Measurements from ENCODE around the gene SMC1A.

Gene SMC1A

DNA sequence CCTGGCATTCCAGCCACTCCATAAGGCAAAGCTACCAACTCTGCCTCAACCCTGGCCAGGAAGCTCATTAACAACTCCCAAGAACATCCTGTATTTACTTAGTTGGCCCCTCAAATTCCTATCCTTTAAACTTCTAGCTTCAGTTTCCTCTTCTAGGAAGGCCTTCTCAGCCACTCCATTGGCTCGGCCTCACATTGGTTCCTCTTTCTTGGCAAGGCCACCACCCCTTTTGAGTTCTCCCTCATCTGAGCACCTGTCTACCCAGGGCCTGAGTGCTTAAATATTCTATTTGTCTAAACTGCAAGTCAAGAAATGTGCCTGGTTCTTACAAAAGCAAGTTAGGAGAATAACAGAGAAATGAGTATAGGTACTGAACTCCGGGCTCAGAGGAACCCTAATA lies 10.0 kb downstream of the SMC1A start:
- no peaks in the 10 kb centered on the region for H3K9me3 ChIP-seq (ENCODE audit: control insufficient read depth, low read length)
- H3K36me3 ChIP-seq (ENCODE audit: control insufficient read depth, insufficient read depth, low read length): no peaks in the 10 kb centered on the region
- no peak overlapping the region for H3K9ac ChIP-seq (ENCODE audit: low read length)
- H3K4me3 ChIP-seq (ENCODE audit: low read length): no peak overlapping the region
- no peaks in the 10 kb centered on the region for H3K27me3 ChIP-seq (ENCODE audit: control insufficient read depth, insufficient read depth, low read length)
- H3K4me1 ChIP-seq (ENCODE audit: control insufficient read depth, insufficient read depth, low read length): no peaks in the 10 kb centered on the region

DNA sequence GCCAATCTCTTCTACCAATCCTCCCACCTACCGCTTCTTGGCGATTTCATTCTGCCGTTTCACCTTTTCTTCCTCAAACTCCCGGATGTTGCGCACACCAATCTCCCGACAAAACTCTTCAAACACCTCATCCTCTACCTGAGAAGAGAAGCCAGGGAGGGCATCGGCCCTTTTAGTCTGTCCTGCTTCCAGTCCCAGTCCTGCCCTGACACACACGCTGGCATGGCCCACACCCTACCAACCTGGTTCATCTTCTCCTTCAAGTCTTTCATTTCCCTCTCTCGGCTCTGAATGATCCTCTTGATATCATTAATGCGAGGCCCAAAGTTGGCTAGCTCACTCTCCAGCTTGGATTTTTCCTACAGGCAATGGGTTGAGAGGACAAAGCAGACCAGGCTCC lies 18.9 kb downstream of the SMC1A start:
- H3K4me1 ChIP-seq (ENCODE audit: control insufficient read depth, insufficient read depth, low read length): no peaks in the 10 kb centered on the region
- H3K36me3 ChIP-seq (ENCODE audit: control insufficient read depth, insufficient read depth, low read length): no peaks in the 10 kb centered on the region
- H3K9me3 ChIP-seq (ENCODE audit: control insufficient read depth, low read length): no peaks in the 10 kb centered on the region
- H3K9ac ChIP-seq (ENCODE audit: low read length): no peak overlapping the region
- H3K27me3 ChIP-seq (ENCODE audit: control insufficient read depth, insufficient read depth, low read length): no peaks in the 10 kb centered on the region
- H3K4me3 ChIP-seq (ENCODE audit: low read length): no peak overlapping the region

DNA sequence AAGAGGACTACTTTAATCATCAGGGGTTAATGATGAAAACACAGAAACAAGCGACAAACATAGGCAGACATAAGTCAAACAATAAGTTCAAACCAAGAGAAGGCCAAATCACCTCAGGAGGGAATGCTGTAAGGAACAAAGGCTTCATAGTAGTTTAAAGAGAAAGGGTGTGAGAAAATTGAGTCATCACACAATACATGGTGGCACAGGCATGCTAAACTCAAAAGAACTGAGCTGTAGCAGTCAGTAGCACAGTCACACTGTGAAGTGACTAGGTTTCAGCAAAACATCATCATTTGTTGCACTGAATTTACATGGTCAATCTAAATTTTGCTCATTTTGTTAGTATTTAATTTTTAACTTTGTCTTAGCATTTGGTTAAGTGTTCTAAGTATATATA lies 24.2 kb downstream of the SMC1A start:
- no peak overlapping the region for H3K9ac ChIP-seq (ENCODE audit: low read length)
- H3K9me3 ChIP-seq (ENCODE audit: control insufficient read depth, low read length): no peaks in the 10 kb centered on the region
- no peak overlapping the region for H3K4me3 ChIP-seq (ENCODE audit: low read length)
- no peaks in the 10 kb centered on the region for H3K4me1 ChIP-seq (ENCODE audit: control insufficient read depth, insufficient read depth, low read length)
- H3K27me3 ChIP-seq (ENCODE audit: control insufficient read depth, insufficient read depth, low read length): no peaks in the 10 kb centered on the region
- H3K36me3 ChIP-seq (ENCODE audit: control insufficient read depth, insufficient read depth, low read length): no peaks in the 10 kb centered on the region

DNA sequence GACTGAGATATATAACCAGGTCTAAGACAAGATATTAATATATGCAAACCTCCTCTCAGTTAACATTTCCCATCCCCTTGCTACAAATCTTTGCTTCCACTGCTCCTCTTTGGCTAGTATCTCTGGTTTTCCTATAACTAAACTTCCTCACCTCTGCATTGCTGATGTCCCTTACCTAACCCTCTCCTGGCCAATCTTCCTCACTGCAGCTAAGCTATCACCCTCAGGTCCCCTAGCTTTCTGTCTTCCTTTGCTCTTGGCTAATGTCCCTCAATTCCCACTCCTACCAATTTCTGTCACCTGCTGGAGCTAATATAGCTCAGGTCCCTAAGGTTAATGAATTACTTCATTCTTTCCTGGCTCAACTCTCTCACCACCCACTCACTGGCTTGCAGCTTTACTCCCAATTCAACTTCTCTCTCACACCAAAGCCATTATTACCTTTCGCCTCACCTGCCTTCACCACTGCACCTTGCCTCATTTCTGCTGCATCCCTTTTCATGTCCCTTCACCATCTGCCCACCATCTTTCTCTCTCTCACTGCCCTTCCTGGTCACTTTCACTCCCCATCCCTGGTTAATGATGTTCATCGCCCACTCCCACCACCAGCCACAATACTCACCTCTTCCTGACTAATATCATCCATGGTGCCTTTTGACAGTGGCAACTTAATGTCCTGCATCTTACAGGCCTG lies 26.7 kb downstream of the SMC1A start:
- no peaks in the 10 kb centered on the region for H3K36me3 ChIP-seq (ENCODE audit: control insufficient read depth, insufficient read depth, low read length)
- no peak overlapping the region for H3K4me3 ChIP-seq (ENCODE audit: low read length)
- no peaks in the 10 kb centered on the region for H3K27me3 ChIP-seq (ENCODE audit: control insufficient read depth, insufficient read depth, low read length)
- H3K9me3 ChIP-seq (ENCODE audit: control insufficient read depth, low read length): no peaks in the 10 kb centered on the region
- no peaks in the 10 kb centered on the region for H3K4me1 ChIP-seq (ENCODE audit: control insufficient read depth, insufficient read depth, low read length)
- H3K9ac ChIP-seq (ENCODE audit: low read length): no peak overlapping the region

DNA sequence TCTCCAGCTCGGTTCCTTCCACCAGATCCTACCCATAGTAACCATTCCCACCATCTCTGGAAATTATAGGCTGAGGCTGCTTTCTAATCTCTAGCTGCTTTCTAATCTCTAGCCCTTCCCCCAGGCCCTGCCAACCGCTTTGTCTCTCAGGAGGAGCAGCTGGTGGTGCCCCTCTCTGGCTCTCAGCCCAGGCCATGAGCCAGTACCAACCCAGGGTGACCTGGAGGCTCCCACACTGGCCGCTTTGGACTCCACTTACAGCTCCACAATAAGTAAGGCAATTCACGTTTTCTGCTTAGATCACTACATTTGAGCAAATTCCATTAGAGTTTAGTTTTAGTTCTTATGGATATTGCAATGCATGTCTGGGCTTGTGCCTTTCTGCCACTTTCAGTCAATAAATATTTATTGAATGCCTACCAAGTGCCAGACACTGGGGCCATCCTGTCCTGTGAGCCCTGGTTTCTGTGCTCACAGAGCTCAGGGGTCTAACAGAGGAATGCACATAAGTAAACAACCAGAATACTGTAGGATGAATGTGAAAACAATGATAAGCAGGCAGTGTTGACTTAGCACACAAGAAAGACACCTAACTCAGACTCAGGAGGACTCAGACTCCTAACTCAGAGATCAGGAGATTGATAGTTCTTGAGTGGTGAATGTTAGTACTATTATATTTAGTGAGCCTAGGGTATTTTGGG lies 38.9 kb downstream of the SMC1A start:
- Histone ChIP-seq H3K9ac (ENCODE audit: low read length) (no peak overlapping the region), H3K36me3 (ENCODE audit: control insufficient read depth, insufficient read depth, low read length) (no peaks in the 10 kb centered on the region)

DNA sequence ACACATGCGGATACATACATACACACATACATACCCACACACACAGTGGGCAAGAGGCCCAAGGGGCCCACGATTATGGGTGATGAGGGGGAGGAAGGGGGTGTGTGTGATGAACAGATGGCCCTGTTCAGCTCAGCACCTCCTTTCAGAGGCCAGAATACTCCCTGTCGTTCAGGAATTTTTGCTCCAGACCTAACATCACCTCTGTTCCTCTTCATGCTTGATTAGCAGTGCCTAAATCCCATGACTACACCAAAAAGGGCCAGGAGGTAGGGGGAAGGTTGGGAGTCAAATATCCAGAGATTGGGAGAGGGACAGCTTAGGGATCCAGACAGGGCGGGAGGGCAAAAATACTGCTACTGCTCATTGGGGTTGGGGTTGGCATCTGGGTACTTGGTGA lies 42.7 kb downstream of the SMC1A start:
- no peaks in the 10 kb centered on the region for H3K36me3 ChIP-seq (ENCODE audit: control insufficient read depth, insufficient read depth, low read length)
- no peak overlapping the region for H3K4me3 ChIP-seq (ENCODE audit: low read length)

More for the DNA sequence above, 38.9 kb downstream of the SMC1A start:
- no peaks in the 10 kb centered on the region for H3K27me3 ChIP-seq (ENCODE audit: control insufficient read depth, insufficient read depth, low read length)
- no peaks in the 10 kb centered on the region for H3K9me3 ChIP-seq (ENCODE audit: control insufficient read depth, low read length)
- H3K4me3 ChIP-seq (ENCODE audit: low read length): no peak overlapping the region
- H3K4me1 ChIP-seq (ENCODE audit: control insufficient read depth, insufficient read depth, low read length): no peaks in the 10 kb centered on the region

DNA sequence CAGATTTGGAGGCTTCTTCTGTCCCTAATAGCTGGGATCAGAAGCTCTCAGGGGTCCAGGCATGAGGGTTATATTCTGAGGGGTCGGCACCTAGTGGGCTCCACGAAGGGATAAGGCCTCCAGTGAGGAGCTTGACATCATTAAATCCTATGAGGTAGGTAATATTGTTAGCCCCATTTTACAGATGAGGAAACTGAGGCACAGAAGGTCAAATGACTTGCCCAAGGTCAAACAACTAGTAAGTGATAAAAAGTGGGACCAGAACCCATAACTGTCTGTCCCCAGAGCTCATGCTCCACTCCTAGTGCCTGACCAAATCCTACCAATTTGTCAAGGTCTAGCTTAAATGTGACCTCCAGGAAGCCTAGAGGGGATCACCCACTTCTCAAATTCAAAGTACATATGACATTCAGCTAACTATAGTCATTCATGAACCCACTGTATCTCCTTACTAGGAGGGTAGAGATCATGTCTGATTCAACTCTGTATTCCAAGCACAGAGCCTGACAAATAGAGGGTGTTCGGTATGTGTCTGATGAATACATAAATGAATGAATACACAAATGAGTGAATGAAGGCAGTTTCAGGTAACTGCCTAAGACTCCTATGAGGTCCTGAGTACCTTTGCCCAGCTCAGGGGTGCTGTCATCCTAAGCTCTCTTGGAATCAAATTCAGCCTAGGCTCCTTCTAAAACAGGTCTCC lies 43.3 kb downstream of the SMC1A start:
- no peak overlapping the region for H3K4me3 ChIP-seq (ENCODE audit: low read length)
- H3K9ac ChIP-seq (ENCODE audit: low read length): no peak overlapping the region
- H3K4me1 ChIP-seq (ENCODE audit: control insufficient read depth, insufficient read depth, low read length): no peaks in the 10 kb centered on the region
- H3K9me3 ChIP-seq (ENCODE audit: control insufficient read depth, low read length): no peaks in the 10 kb centered on the region
- H3K27me3 ChIP-seq (ENCODE audit: control insufficient read depth, insufficient read depth, low read length): no peaks in the 10 kb centered on the region
- no peaks in the 10 kb centered on the region for H3K36me3 ChIP-seq (ENCODE audit: control insufficient read depth, insufficient read depth, low read length)

More for the DNA sequence above, 42.7 kb downstream of the SMC1A start:
- H3K9me3 ChIP-seq (ENCODE audit: control insufficient read depth, low read length): no peaks in the 10 kb centered on the region
- no peaks in the 10 kb centered on the region for H3K4me1 ChIP-seq (ENCODE audit: control insufficient read depth, insufficient read depth, low read length)
- H3K9ac ChIP-seq (ENCODE audit: low read length): no peak overlapping the region
- H3K27me3 ChIP-seq (ENCODE audit: control insufficient read depth, insufficient read depth, low read length): no peaks in the 10 kb centered on the region

DNA sequence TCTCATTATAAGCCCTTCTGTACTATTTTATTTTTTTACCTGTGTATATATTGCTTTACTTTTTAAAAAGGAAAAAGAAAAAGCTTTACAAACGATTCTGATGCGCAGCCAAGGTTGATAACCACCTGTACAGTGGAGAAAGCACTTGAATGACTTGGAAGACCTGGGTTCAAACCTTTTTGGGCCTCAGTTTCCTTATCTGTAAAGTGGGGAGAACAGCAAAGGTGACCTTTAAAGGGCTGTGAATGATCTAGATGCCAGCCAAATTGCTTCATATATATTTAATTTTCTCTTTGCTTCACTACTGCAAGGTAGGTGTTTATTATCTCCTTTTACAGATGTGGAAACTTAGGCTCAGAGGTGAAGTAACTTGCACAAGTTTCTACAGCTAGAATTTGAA lies 45.0 kb downstream of the SMC1A start:
- Histone ChIP-seq H3K9ac (ENCODE audit: low read length) (no peak overlapping the region), H3K27me3 (ENCODE audit: control insufficient read depth, insufficient read depth, low read length) (no peaks in the 10 kb centered on the region), H3K9me3 (ENCODE audit: control insufficient read depth, low read length) (no peaks in the 10 kb centered on the region), H3K4me1 (ENCODE audit: control insufficient read depth, insufficient read depth, low read length) (no peaks in the 10 kb centered on the region), H3K4me3 (ENCODE audit: low read length) (no peak overlapping the region), H3K36me3 (ENCODE audit: control insufficient read depth, insufficient read depth, low read length) (no peaks in the 10 kb centered on the region)

DNA sequence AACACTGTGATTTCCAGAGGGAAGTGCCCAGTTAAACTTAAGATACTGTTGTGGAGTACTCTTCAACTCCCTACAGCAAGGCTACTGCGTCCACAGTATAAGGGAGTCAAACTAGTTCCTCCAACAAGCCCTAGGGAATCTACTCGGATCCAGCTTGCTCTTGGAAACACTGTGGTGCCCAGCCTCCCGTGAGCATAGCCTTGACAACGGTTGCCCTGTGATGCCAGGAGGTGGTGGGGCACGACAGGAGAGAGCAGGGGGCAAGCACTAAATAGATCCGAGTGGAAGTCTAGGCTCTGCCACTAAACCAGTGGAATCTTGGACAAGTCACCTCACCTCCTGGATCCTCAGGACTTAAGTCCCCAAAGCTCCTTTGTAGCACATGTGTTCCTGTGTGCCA lies 45.6 kb downstream of the SMC1A start:
- Histone ChIP-seq H3K36me3 (ENCODE audit: control insufficient read depth, insufficient read depth, low read length) (no peaks in the 10 kb centered on the region), H3K9ac (ENCODE audit: low read length) (no peak overlapping the region), H3K9me3 (ENCODE audit: control insufficient read depth, low read length) (no peaks in the 10 kb centered on the region), H3K4me3 (ENCODE audit: low read length) (no peak overlapping the region), H3K27me3 (ENCODE audit: control insufficient read depth, insufficient read depth, low read length) (no peaks in the 10 kb centered on the region), H3K4me1 (ENCODE audit: control insufficient read depth, insufficient read depth, low read length) (no peaks in the 10 kb centered on the region)

- H3K36me3 ChIP-seq (ENCODE audit: control insufficient read depth, insufficient read depth, low read length): no peaks in the 10 kb centered on the region
Measured at GRCh38 chrX:53374923-53375322, 47.5 kb downstream of the SMC1A start.

GRCh38 chrX:53374222-53374820 lies 48.1 kb downstream of the SMC1A start:
- Histone ChIP-seq H3K4me1 (ENCODE audit: control insufficient read depth, insufficient read depth, low read length) (no peaks in the 10 kb centered on the region), H3K4me3 (ENCODE audit: low read length) (no peak overlapping the region), H3K9ac (ENCODE audit: low read length) (no peak overlapping the region), H3K9me3 (ENCODE audit: control insufficient read depth, low read length) (no peaks in the 10 kb centered on the region), H3K36me3 (ENCODE audit: control insufficient read depth, insufficient read depth, low read length) (no peaks in the 10 kb centered on the region), H3K27me3 (ENCODE audit: control insufficient read depth, insufficient read depth, low read length) (no peaks in the 10 kb centered on the region)

More at GRCh38 chrX:53374923-53375322, 47.5 kb downstream of the SMC1A start:
- H3K27me3 ChIP-seq (ENCODE audit: control insufficient read depth, insufficient read depth, low read length): no peaks in the 10 kb centered on the region
- no peak overlapping the region for H3K9ac ChIP-seq (ENCODE audit: low read length)
- no peaks in the 10 kb centered on the region for H3K9me3 ChIP-seq (ENCODE audit: control insufficient read depth, low read length)
- no peaks in the 10 kb centered on the region for H3K4me1 ChIP-seq (ENCODE audit: control insufficient read depth, insufficient read depth, low read length)
- H3K4me3 ChIP-seq (ENCODE audit: low read length): no peak overlapping the region

GRCh38 chrX:53373307-53373706 lies 49.1 kb downstream of the SMC1A start:
- H3K36me3 ChIP-seq (ENCODE audit: control insufficient read depth, insufficient read depth, low read length): no peaks in the 10 kb centered on the region
- H3K4me1 ChIP-seq (ENCODE audit: control insufficient read depth, insufficient read depth, low read length): no peaks in the 10 kb centered on the region
- no peaks in the 10 kb centered on the region for H3K27me3 ChIP-seq (ENCODE audit: control insufficient read depth, insufficient read depth, low read length)
- H3K4me3 ChIP-seq (ENCODE audit: low read length): no peak overlapping the region
- H3K9me3 ChIP-seq (ENCODE audit: control insufficient read depth, low read length): no peaks in the 10 kb centered on the region
- H3K9ac ChIP-seq (ENCODE audit: low read length): no peak overlapping the region
